Measurements from ENCODE around the gene C16orf86. TPM values are rescaled to one million over a fixed set of nuclear protein-coding genes. Genes with fewer than 3 reads are reported as not detected.

Gene C16orf86
- polyA plus RNA-seq, 2 of the 4 experiments (the other 2 are of a cell fraction), result 0.06 TPM; not detected in 1

- peak in 1 of 2 experiments; percentile 48 for DNase-seq (ENCODE audit: low read depth in 1 of 2, low spot score in 1 of 2)
- peak overlapping the region in 1 of 2 experiments; percentile 46; a peak in 4 of 6 replicates for H3K27ac ChIP-seq
- FAIRE-seq, result no peak
- ChIA-PET POLR2A (no interaction called here), CTCF (interaction anchor here (0.6 to 17.9 kb wide), 9 partner anchors 8 to 386 kb away, joined by 3 to 205 read pairs (median 5); partner anchors contain the start of gene CARMIL2)
- H3K4me1 ChIP-seq, result peaks cover 9% of the 10 kb centered on the region; the same call in 2 of the 3 replicates
- WGBS (ENCODE audit: missing lambda C conversion rate), result 22% methylated on average over 10 of the region's 59 CpGs
- no peaks in the 10 kb centered on the region for H3K9me3 ChIP-seq
- H3K4me2 ChIP-seq, result peak overlapping the region; percentile 99
- peak; percentile 3 to 7; a peak in 3 of 6 replicates for ATAC-seq
- peak overlapping the region; percentile 58 for H3K4me3 ChIP-seq
- TF ChIP-seq, protein P1, sequence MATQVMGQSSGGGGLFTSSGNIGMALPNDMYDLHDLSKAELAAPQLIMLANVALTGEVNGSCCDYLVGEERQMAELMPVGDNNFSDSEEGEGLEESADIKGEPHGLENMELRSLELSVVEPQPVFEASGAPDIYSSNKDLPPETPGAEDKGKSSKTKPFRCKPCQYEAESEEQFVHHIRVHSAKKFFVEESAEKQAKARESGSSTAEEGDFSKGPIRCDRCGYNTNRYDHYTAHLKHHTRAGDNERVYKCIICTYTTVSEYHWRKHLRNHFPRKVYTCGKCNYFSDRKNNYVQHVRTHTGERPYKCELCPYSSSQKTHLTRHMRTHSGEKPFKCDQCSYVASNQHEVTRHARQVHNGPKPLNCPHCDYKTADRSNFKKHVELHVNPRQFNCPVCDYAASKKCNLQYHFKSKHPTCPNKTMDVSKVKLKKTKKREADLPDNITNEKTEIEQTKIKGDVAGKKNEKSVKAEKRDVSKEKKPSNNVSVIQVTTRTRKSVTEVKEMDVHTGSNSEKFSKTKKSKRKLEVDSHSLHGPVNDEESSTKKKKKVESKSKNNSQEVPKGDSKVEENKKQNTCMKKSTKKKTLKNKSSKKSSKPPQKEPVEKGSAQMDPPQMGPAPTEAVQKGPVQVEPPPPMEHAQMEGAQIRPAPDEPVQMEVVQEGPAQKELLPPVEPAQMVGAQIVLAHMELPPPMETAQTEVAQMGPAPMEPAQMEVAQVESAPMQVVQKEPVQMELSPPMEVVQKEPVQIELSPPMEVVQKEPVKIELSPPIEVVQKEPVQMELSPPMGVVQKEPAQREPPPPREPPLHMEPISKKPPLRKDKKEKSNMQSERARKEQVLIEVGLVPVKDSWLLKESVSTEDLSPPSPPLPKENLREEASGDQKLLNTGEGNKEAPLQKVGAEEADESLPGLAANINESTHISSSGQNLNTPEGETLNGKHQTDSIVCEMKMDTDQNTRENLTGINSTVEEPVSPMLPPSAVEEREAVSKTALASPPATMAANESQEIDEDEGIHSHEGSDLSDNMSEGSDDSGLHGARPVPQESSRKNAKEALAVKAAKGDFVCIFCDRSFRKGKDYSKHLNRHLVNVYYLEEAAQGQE (IDR thresholded peaks at IDR 0.05), result peak; percentile 83
- no peak for TF ChIP-seq HOXA7 (CRISPR knock-in tag; IDR thresholded peaks at IDR 0.05)
- TF ChIP-seq, protein P2, sequence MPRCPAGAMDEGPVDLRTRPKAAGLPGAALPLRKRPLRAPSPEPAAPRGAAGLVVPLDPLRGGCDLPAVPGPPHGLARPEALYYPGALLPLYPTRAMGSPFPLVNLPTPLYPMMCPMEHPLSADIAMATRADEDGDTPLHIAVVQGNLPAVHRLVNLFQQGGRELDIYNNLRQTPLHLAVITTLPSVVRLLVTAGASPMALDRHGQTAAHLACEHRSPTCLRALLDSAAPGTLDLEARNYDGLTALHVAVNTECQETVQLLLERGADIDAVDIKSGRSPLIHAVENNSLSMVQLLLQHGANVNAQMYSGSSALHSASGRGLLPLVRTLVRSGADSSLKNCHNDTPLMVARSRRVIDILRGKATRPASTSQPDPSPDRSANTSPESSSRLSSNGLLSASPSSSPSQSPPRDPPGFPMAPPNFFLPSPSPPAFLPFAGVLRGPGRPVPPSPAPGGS (IDR thresholded peaks at IDR 0.05), result no peak
- no peak for TF ChIP-seq JUN (IDR thresholded peaks at IDR 0.05)
Measured at GRCh38 chr16:67652578-67653127, 14.0 kb upstream of the C16orf86 start.

GRCh38 chr16:67653128-67653788, 13.4 kb upstream of the C16orf86 start:
- TF ChIP-seq CEBPB (IDR thresholded peaks at IDR 0.05) (no peak), POLR2AphosphoS2 (conservative IDR thresholded peaks at IDR 0.05; ENCODE audit: low read length) (no peak), RFX5 (IDR thresholded peaks at IDR 0.05) (no peak)
- Histone ChIP-seq H3K4me3 (peak overlapping the region; percentile 58), H3K4me1 (peaks cover 9% of the 10 kb centered on the region; the same call in 2 of the 3 replicates), H3K27ac (peak overlapping the region in 1 of 2 experiments; percentile 46; a peak in 4 of 6 replicates), H3K4me2 (peak overlapping the region; percentile 99), H3K9me3 (no peaks in the 10 kb centered on the region)
- FAIRE-seq (no peak), DNase-seq (ENCODE audit: low read depth in 1 of 2, low spot score in 1 of 2) (no peak), ATAC-seq (peak; percentile 29 to 36; a peak in 3 of 6 replicates)
- 0% methylated on average over 5 of the region's 68 CpGs for WGBS (ENCODE audit: missing lambda C conversion rate)
- POLR2A ChIA-PET, result no interaction called here
- CTCF ChIA-PET, result interaction anchor here (0.6 to 17.9 kb wide), 7 partner anchors 9 to 386 kb away, joined by 3 to 205 read pairs (median 5); partner anchors contain the start of gene CARMIL2

DNA sequence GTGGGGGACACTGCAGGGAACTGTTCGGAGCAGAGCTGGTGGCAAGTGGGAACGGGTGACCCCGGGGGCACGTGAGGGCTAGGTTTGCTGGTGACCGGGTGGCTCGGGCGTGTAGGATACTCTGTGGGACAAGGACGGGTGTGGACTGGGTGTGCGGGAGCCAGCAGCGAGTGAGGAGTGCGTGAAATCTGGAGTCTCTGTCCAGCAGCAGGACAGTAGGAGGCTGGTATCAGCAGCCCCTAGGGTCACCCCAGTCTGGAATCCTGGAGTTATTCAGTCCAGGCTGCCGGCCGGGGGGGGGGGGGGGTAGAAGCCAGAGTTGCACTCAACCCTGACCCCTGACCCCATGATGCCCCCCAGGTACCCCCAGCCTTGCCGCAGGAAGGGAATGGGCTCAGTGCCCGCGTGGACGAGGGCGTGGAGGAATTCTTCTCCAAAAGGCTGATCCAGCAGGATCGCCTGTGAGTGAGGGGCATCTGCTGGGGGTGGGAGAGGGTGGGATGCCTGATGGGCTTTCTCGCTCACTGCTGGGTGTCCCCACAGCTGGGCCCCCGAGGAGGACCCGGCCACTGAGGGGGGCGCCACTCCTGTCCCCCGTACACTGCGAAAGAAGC, 12.7 kb upstream of the C16orf86 start:
- peak overlapping the region; percentile 99 for H3K4me2 ChIP-seq
- DNase-seq (ENCODE audit: low read depth in 1 of 2, low spot score in 1 of 2) (no peak), ATAC-seq (peak; percentile 16 to 47; a peak in 3 of 6 replicates), FAIRE-seq (no peak)
- peak overlapping the region; percentile 58 for H3K4me3 ChIP-seq
- CTCF ChIA-PET, result interaction anchor here (0.5 to 17.9 kb wide), 4 partner anchors 9 to 131 kb away, joined by 4 to 205 read pairs (median 28); partner anchors contain the start of gene CARMIL2
- no peaks in the 10 kb centered on the region for H3K9me3 ChIP-seq
- H3K4me1 ChIP-seq, result peaks cover 10% of the 10 kb centered on the region; the same call in 2 of the 3 replicates
- POLR2A ChIA-PET, result no interaction called here
- WGBS (ENCODE audit: missing lambda C conversion rate), result 45% methylated on average over 22 of the region's 25 CpGs
- H3K27ac ChIP-seq, result peak overlapping the region in 1 of 2 experiments; percentile 46; a peak in 3 of 6 replicates
- TF ChIP-seq, protein P1 (IDR thresholded peaks at IDR 0.05), result peak; percentile 44; the same call in 1 of the 2 replicates
- no peak for TF ChIP-seq EHMT2 (IDR thresholded peaks at IDR 0.05; ENCODE audit: low read depth)
- no peak for TF ChIP-seq ZFP36 (IDR thresholded peaks at IDR 0.05; ENCODE audit: borderline replicate concordance, partially characterized antibody)
- no peak for TF ChIP-seq GATA3 (IDR thresholded peaks at IDR 0.05; ENCODE audit: borderline replicate concordance)
- TF ChIP-seq, protein P3, sequence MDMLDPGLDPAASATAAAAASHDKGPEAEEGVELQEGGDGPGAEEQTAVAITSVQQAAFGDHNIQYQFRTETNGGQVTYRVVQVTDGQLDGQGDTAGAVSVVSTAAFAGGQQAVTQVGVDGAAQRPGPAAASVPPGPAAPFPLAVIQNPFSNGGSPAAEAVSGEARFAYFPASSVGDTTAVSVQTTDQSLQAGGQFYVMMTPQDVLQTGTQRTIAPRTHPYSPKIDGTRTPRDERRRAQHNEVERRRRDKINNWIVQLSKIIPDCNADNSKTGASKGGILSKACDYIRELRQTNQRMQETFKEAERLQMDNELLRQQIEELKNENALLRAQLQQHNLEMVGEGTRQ (IDR thresholded peaks at IDR 0.05), result no peak
- no peak for TF ChIP-seq SMC3 (IDR thresholded peaks at IDR 0.05)
- no peak for TF ChIP-seq RAD21 (conservative IDR thresholded peaks at IDR 0.05 in 1 of 2, IDR thresholded peaks at IDR 0.05 in 1 of 2)

Measured in A549 (cell line).